ENCODE results near the gene ASCC2. TPM values are rescaled to one million over a fixed set of nuclear protein-coding genes. Genes with fewer than 3 reads are reported as not detected.

The ASCC2 gene
- total RNA-seq, 4 donors from 2014 or later, result 20.5 to 32.6 (median 25.1) TPM

DNA sequence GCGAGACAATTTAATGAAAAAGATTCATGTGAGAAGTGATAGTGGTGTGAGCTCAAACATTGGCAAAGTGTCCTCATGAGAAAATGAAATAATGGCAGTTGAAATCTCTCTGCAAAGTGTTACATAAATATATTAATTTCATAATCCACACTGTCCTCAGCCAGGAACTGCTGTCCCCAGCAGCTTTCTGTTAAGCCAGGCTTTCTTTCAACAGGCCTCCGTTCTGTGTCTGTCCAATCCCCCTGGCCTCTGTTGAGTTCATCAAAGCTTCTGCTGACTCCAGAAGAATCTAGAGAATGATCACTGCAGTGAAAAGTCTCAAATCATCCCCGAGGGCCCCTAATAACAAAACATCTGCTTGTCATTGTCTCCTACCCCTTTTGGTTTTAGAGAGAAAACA lies 10.0 kb upstream of the ASCC2 start:
- no peak for DNase-seq (ENCODE audit: extremely low spot score)
- WGBS, result 59% methylated on average over 3 of the region's 3 CpGs

DNA sequence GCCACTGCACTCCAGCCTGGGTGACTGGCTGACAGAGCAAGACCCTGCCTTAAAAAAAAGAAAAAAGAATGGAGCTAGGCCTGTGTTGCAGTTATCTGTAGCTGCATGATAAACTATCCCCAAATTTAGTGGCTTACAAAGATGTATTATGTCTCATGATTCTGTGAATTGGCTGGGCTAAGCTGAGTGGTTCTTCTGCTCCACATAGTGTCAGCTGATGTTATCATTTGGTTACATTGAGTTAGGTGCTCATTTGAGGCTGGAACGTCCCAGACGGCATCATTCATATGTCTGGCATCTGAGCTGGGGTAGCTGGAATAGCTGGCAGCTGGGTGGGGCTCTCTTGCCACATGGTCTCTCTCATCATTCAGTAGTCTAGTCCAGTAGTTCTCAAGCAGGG lies 8.2 kb upstream of the ASCC2 start:
- Histone ChIP-seq H3K36me3 (no peaks in the 10 kb centered on the region), H3K27me3 (no peaks in the 10 kb centered on the region)
- 100% methylated on average over 2 of the region's 2 CpGs for WGBS

More for the DNA sequence above, 10.0 kb upstream of the ASCC2 start:
- Histone ChIP-seq H3K4me3 (no peak overlapping the region), H3K27me3 (no peaks in the 10 kb centered on the region), H3K9me3 (peaks cover 0 to 6% (median 0%) of the 10 kb centered on the region in 4 donors), H3K27ac (replicated peaks in 1 of 4) (peak overlapping the region in 1 of 4 donors; percentile 48), H3K4me1 (no peaks in the 10 kb centered on the region), H3K36me3 (no peaks in the 10 kb centered on the region)
- intact Hi-C loops (cut with DNase I), result no loop called here
- TF ChIP-seq, protein P1, sequence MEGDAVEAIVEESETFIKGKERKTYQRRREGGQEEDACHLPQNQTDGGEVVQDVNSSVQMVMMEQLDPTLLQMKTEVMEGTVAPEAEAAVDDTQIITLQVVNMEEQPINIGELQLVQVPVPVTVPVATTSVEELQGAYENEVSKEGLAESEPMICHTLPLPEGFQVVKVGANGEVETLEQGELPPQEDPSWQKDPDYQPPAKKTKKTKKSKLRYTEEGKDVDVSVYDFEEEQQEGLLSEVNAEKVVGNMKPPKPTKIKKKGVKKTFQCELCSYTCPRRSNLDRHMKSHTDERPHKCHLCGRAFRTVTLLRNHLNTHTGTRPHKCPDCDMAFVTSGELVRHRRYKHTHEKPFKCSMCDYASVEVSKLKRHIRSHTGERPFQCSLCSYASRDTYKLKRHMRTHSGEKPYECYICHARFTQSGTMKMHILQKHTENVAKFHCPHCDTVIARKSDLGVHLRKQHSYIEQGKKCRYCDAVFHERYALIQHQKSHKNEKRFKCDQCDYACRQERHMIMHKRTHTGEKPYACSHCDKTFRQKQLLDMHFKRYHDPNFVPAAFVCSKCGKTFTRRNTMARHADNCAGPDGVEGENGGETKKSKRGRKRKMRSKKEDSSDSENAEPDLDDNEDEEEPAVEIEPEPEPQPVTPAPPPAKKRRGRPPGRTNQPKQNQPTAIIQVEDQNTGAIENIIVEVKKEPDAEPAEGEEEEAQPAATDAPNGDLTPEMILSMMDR (IDR thresholded peaks at IDR 0.05), result no peak
- TF ChIP-seq POLR2AphosphoS5 (IDR thresholded peaks at IDR 0.05) (no peak), POLR2A (IDR thresholded peaks at IDR 0.05; ENCODE audit: low read depth) (no peak), EP300 (IDR thresholded peaks at IDR 0.05) (no peak)

DNA sequence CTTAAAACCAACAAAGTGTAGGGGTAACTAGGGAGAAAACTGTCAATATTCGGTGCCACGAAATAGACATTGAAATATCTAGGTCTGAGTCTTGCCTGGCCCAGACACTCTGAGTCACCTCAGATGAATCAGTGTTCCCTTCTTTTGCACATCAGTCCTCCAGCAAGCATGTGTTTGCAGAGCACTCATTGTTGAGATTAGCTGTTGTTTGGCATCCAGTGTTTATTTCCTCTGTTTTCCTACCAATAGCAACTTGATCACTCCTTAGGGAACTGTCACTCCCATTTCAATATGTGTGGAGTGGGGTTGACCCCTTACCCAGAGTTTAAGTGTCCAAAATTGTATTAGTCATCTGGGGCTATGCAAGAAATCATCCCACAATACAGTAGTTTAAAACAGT lies 4.7 kb upstream of the ASCC2 start:
- no peaks in the 10 kb centered on the region for H3K36me3 ChIP-seq
- no peak for DNase-seq (ENCODE audit: extremely low spot score)
- H3K9me3 ChIP-seq, result peaks cover 0 to 6% (median 0%) of the 10 kb centered on the region in 4 donors
- no peaks in the 10 kb centered on the region for H3K27me3 ChIP-seq
- 74% methylated on average over 2 of the region's 2 CpGs for WGBS
- no peak overlapping the region for H3K4me3 ChIP-seq
- intact Hi-C loops (cut with DNase I), result no loop called here
- peaks cover 6 to 12% (median 6%) of the 10 kb centered on the region in 4 donors for H3K4me1 ChIP-seq
- H3K27ac ChIP-seq (replicated peaks in 1 of 4), result peak overlapping the region in 3 of 4 donors; percentile 2 to 46 (median 41)
- TF ChIP-seq, protein P1 (IDR thresholded peaks at IDR 0.05), result no peak
- TF ChIP-seq POLR2AphosphoS5 (IDR thresholded peaks at IDR 0.05) (peak in 1 of 2 donors; percentile 30), POLR2A (IDR thresholded peaks at IDR 0.05; ENCODE audit: low read depth) (no peak), EP300 (IDR thresholded peaks at IDR 0.05) (no peak)

More for the DNA sequence above, 8.2 kb upstream of the ASCC2 start:
- H3K4me1 ChIP-seq, result peaks cover 0 to 6% (median 0%) of the 10 kb centered on the region in 4 donors
- H3K4me3 ChIP-seq, result no peak overlapping the region
- no peak for DNase-seq (ENCODE audit: extremely low spot score)
- TF ChIP-seq POLR2AphosphoS5 (IDR thresholded peaks at IDR 0.05) (no peak), EP300 (IDR thresholded peaks at IDR 0.05) (no peak), POLR2A (IDR thresholded peaks at IDR 0.05; ENCODE audit: low read depth) (no peak)
- TF ChIP-seq, protein P1 (IDR thresholded peaks at IDR 0.05), result no peak
- peaks cover 0 to 6% (median 0%) of the 10 kb centered on the region in 4 donors for H3K9me3 ChIP-seq
- intact Hi-C loops (cut with DNase I), result no loop called here
- H3K27ac ChIP-seq (replicated peaks in 1 of 4), result no peak overlapping the region

DNA sequence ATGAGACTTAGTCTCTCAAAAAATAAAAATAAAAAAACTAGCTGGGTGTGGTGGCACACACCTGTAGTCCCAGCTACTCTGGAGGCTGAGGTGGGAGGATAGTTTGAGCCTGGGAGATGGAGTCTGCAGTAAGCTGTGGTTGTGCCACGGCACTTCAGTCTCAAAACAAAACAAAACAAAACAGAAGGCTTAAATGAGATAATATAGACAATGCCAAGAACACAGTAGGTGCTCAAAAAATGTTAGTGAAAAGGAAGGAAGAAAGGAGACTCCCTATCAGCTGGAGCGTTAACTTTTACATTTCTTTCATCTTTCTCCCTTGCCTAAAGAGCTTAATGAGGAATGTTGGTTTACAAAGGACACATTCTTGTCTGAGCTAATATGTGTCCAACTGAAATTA lies 4.1 kb upstream of the ASCC2 start:
- Histone ChIP-seq H3K27me3 (no peaks in the 10 kb centered on the region), H3K4me1 (peaks cover 11 to 17% (median 12%) of the 10 kb centered on the region in 4 donors), H3K36me3 (no peaks in the 10 kb centered on the region), H3K27ac (replicated peaks in 1 of 4) (peak overlapping the region in 3 of 4 donors; percentile 2 to 46 (median 41)), H3K4me3 (no peak overlapping the region), H3K9me3 (peaks cover 0 to 6% (median 0%) of the 10 kb centered on the region in 4 donors)
- 88% methylated on average over 2 of the region's 2 CpGs for WGBS
- no peak for TF ChIP-seq POLR2A (IDR thresholded peaks at IDR 0.05; ENCODE audit: low read depth)
- TF ChIP-seq, protein P1 (IDR thresholded peaks at IDR 0.05), result no peak
- no peak for TF ChIP-seq POLR2AphosphoS5 (IDR thresholded peaks at IDR 0.05)
- TF ChIP-seq EP300 (IDR thresholded peaks at IDR 0.05), result no peak
- no peak for DNase-seq (ENCODE audit: extremely low spot score)
- intact Hi-C loops (cut with DNase I), result no loop called here

DNA sequence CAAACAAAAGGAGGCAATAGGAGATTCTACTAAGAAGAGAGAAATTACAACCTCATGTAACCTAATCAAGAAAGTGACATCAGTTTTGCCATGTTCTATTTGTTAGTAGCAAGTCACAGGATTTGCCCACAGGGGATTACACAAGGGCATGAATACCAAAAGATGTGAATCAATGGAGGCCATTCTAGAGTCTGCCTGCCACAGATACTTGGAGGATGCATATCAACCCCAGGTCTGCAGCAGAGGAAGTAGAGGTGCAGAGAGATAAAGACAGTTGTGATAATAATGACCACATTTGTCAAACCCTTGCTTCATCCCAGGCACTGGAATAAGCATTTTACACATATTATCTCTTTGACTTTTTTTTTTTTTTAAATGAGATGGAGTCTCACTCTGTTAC lies 2.4 kb upstream of the ASCC2 start:
- intact Hi-C loops (cut with DNase I), result no loop called here
- H3K9me3 ChIP-seq, result no peaks in the 10 kb centered on the region
- peaks cover 20 to 27% (median 21%) of the 10 kb centered on the region in 4 donors for H3K4me1 ChIP-seq
- peaks cover 0 to 1% (median 0%) of the 10 kb centered on the region in 4 donors for H3K36me3 ChIP-seq
- no peaks in the 10 kb centered on the region for H3K27me3 ChIP-seq
- no peak for TF ChIP-seq POLR2AphosphoS5 (IDR thresholded peaks at IDR 0.05)
- H3K27ac ChIP-seq (replicated peaks in 1 of 4), result no peak overlapping the region
- no peak for DNase-seq (ENCODE audit: extremely low spot score)
- H3K4me3 ChIP-seq, result no peak overlapping the region

Data from esophagus muscularis mucosa (tissue), 4 donors.